Kidney epithelial cell (primary cell): ENCODE data around the gene IL10RB. TPM values are rescaled to one million over a fixed set of nuclear protein-coding genes. Genes with fewer than 3 reads are reported as not detected.

ENCODE experiments used
- DNase-seq: peaks from one replicate; pipeline ENCODE4 v3.0.0-alpha.2; 2010; ENCODE audit warnings: low read depth
- H3K27me3 ChIP-seq: 2 replicates; pipeline ENCODE4 v1.6.0; 2011; ENCODE audit warnings: low read length; ENCODE audit not compliant: control insufficient read depth, insufficient read depth
- H3K36me3 ChIP-seq: 2 replicates; pipeline ENCODE4 v1.5.1; 2011; ENCODE audit warnings: low read length; ENCODE audit not compliant: control insufficient read depth, insufficient read depth
- H3K4me3 ChIP-seq: 2 replicates; pipeline ENCODE4 v1.5.1; 2011; ENCODE audit warnings: low read depth, mild to moderate bottlenecking, control low read depth, low read length
- total RNA-seq: library from RNA; depleted of rRNA; stranded (reverse); fragments of >200 nt; gene quantifications from 2 replicates; pipeline ENCODE4 v1.2.3, GENCODE V29; 2015
- TF ChIP-seq, protein P1 (sequence below): IDR thresholded peaks from 2 replicates; pipeline ENCODE4 v1.5.1; 2011; ENCODE audit warnings: mild to moderate bottlenecking, moderate library complexity, low read length, control low read depth, inconsistent platforms; ENCODE audit not compliant: insufficient read depth, poor library complexity, severe bottlenecking

Gene IL10RB
- total RNA-seq, 1 donor from 2014 or later = 13.9 TPM

GRCh38 chr21:33309778-33310177 is 43.6 kb downstream of the IL10RB start:
- DNase-seq = no peak
- no peaks in the 10 kb centered on the region for H3K36me3 ChIP-seq
- TF ChIP-seq, protein P1, sequence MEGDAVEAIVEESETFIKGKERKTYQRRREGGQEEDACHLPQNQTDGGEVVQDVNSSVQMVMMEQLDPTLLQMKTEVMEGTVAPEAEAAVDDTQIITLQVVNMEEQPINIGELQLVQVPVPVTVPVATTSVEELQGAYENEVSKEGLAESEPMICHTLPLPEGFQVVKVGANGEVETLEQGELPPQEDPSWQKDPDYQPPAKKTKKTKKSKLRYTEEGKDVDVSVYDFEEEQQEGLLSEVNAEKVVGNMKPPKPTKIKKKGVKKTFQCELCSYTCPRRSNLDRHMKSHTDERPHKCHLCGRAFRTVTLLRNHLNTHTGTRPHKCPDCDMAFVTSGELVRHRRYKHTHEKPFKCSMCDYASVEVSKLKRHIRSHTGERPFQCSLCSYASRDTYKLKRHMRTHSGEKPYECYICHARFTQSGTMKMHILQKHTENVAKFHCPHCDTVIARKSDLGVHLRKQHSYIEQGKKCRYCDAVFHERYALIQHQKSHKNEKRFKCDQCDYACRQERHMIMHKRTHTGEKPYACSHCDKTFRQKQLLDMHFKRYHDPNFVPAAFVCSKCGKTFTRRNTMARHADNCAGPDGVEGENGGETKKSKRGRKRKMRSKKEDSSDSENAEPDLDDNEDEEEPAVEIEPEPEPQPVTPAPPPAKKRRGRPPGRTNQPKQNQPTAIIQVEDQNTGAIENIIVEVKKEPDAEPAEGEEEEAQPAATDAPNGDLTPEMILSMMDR = no peak

DNA sequence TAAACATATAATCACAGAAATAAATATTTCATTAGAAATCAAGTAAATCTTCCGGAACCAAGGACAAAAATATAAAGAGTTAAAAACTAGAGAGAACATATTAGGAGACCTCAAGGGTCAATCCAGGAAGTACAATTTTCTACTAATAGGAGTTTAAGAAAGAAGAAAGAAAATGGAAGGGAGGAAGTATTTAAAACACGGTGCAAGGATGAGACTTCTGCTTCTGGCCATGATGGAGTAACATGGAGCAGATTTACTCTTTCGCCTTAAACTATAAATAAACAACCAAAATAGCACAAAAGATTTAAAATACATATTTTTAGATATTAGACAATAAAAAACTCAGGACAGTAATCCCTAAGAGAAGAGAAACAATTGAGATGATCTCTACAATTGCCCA is 46.0 kb downstream of the IL10RB start:
- Histone ChIP-seq H3K27me3 (no peaks in the 10 kb centered on the region), H3K36me3 (no peaks in the 10 kb centered on the region), H3K4me3 (no peak overlapping the region)
- no peak for DNase-seq
- TF ChIP-seq, protein P1 = no peak

More at GRCh38 chr21:33309778-33310177, 43.6 kb downstream of the IL10RB start:
- Histone ChIP-seq H3K27me3 (no peaks in the 10 kb centered on the region), H3K4me3 (no peak overlapping the region)

DNA sequence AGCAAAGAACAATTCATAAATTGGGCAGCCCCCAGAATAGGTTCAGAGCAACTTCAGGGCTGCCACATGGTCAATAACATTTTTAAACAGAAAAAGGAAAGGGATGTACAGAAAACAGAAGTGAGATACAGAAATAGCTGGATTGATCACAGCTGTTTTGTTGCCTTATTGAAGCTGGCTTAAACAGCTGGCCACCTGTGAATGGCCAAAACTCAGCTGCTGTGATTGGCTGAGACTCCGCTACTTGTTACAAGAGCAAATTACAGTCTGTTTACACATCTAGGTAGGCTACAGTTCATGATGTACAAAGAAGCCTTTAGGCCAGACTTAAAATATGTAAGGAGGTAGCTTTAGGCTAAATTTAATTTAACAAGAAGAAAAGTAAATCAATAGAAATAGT is 47.0 kb downstream of the IL10RB start:
- H3K27me3 ChIP-seq = no peaks in the 10 kb centered on the region
- TF ChIP-seq, protein P1 = no peak

DNA sequence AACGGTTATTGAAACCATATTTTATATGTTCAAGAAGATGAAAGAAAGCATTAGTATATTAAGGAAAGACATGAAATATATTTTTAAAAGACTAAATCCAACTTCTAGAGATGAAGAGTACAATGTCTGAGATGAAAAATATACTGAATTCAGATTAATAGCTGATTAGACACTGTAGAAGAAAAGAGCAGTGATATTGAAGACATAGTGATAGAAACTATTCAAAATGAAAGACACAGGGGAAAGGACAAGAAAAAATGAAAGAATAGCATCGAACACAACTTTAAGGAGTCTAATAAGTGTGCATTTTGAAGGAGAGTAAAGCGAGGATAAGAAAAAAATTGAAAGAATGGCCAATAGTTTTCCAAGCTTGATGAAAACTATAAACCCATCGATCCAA is 47.4 kb downstream of the IL10RB start:
- H3K36me3 ChIP-seq = no peaks in the 10 kb centered on the region
- DNase-seq = no peak
- no peak overlapping the region for H3K4me3 ChIP-seq
- TF ChIP-seq, protein P1 = no peak
- H3K27me3 ChIP-seq = no peaks in the 10 kb centered on the region

More for the DNA sequence above, 47.0 kb downstream of the IL10RB start:
- no peak overlapping the region for H3K4me3 ChIP-seq
- DNase-seq = no peak
- H3K36me3 ChIP-seq = no peaks in the 10 kb centered on the region

DNA sequence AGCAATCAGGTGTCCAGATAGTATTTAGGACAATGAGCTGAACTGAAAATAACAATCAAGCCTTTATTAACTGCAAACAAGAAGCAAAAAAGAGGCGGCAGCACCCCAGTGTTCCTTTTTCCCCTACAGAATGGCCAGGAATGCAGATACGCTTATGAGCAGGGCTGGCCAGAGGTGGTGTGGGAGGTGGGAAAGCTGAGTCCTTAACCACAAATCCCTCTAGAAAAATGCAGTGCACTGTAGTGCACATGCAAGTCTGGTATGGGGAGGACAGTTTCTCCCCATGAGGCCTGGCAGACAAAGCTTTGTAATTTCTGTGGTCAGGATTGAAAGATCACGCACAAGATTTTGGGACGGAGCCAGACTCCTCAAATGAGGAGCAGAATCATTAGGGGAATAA is 47.9 kb downstream of the IL10RB start:
- TF ChIP-seq, protein P1 = no peak
- no peaks in the 10 kb centered on the region for H3K27me3 ChIP-seq
- H3K36me3 ChIP-seq = no peaks in the 10 kb centered on the region
- no peak for DNase-seq
- no peak overlapping the region for H3K4me3 ChIP-seq

DNA sequence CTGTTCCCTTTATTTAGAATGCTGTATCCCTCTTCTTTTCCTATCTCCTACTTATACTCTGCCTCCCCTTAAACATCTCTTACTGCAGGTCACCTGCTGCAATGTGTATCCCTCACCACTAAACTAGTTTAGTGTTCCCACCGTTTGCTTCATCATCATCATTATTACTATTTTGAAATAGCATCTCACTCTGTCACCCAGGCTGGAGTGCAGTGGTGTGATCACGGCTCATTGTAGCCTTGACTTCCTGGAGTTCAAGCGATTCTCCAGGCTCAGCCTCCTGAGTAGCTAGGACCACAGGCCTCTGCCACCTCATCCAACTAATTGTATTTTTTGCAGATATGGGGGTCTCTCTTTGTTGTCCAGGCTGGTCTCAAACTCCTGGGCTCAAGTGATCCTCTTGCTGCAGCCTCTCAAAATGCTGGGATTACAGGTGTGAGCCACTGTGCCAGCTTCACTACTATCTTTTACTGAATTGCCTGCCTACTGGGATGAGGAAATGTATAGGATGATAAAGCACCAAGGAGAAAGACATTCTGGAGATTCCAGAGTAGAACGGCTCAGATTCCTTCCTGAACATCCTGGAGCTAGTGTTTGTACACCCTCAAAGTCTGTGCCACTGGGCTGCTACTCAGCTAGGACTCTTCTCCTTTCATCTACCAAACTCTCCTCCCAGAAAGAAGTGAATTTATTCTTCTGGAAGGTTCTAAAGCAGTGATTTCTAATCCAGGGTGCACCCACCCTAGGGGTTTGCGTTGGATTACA is 50.0 kb downstream of the IL10RB start:
- no peaks in the 10 kb centered on the region for H3K36me3 ChIP-seq
- no peak overlapping the region for H3K4me3 ChIP-seq
- TF ChIP-seq, protein P1 = no peak
- no peaks in the 10 kb centered on the region for H3K27me3 ChIP-seq
- DNase-seq = no peak
